A673 (cell line): ENCODE data around the gene KCMF1.

Experiments used
- EZH2 ChIP-seq: fragments of 200-600 bp; sonication (generic); IDR thresholded peaks from 2 replicates; pipeline ENCODE4 v1.6.1; 2017; ENCODE audit warnings: borderline replicate concordance, low read depth, mild to moderate bottlenecking, mixed read lengths, antibody characterized with exemption, low read length; ENCODE audit not compliant: poor library complexity, severe bottlenecking
- TF ChIP-seq, protein P1 (sequence below): fragments of 300-800, 200-600 bp; sonication (generic); conservative IDR thresholded peaks from 2 replicates; pipeline ENCODE4 v1.5.1; 2017; ENCODE audit warnings: low read depth, mild to moderate bottlenecking, antibody characterized with exemption, low read length, moderate library complexity, mixed read lengths

DNA sequence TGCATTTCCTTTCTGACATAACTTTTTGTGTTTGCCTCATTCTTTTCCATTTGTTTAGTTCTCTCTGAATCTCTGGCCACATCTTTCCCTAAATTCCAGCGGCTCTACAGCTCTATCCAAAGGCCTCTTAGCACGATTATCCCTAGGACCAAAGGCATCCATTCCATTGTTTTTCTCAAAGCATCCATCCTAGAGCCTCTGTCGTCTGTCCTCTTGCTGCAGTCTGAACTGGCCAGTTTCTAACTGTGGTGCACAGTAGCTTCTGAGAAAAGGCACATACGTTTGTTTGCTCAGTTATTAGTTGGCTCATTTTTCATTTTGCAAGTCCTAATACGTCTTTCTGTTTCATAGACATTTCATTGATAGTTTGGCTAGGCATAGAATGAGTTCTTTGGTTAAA is 116.6 kb downstream of the KCMF1 start:
- TF ChIP-seq, protein P1, sequence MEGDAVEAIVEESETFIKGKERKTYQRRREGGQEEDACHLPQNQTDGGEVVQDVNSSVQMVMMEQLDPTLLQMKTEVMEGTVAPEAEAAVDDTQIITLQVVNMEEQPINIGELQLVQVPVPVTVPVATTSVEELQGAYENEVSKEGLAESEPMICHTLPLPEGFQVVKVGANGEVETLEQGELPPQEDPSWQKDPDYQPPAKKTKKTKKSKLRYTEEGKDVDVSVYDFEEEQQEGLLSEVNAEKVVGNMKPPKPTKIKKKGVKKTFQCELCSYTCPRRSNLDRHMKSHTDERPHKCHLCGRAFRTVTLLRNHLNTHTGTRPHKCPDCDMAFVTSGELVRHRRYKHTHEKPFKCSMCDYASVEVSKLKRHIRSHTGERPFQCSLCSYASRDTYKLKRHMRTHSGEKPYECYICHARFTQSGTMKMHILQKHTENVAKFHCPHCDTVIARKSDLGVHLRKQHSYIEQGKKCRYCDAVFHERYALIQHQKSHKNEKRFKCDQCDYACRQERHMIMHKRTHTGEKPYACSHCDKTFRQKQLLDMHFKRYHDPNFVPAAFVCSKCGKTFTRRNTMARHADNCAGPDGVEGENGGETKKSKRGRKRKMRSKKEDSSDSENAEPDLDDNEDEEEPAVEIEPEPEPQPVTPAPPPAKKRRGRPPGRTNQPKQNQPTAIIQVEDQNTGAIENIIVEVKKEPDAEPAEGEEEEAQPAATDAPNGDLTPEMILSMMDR = no peak
- TF ChIP-seq EZH2 = no peak
